H1 (cell line): Measurements from ENCODE around the gene OR2A14.

Source experiments
- GTF2F1 ChIP-seq: IDR thresholded peaks from 2 replicates; pipeline ENCODE4 v1.6.1; 2012; ENCODE audit warnings: low read depth, low read length, improper control_type of control experiment, borderline replicate concordance
- JUN ChIP-seq: IDR thresholded peaks from 2 replicates; pipeline ENCODE4 v1.6.1; 2011; ENCODE audit warnings: low read depth, mild to moderate bottlenecking, improper control_type of control experiment, low read length
- JUND ChIP-seq: IDR thresholded peaks from 2 replicates; pipeline ENCODE4 v1.6.1; 2011; ENCODE audit warnings: mild to moderate bottlenecking, improper control_type of control experiment, low read length
- NANOG ChIP-seq: IDR thresholded peaks from 2 replicates; pipeline ENCODE4 v1.6.1; 2011; ENCODE audit warnings: low read length, low read depth, mild to moderate bottlenecking, inconsistent platforms; ENCODE audit not compliant: insufficient read depth, poor library complexity, severe bottlenecking
- POLR2A ChIP-seq, 2 experiments: IDR thresholded peaks; 1 replicate in 1 of 2; 2 replicates in 1 of 2; pipeline ENCODE4 v1.6.1; 2011; ENCODE audit warnings: low read depth in 2 of 2, low read length in 2 of 2, mild to moderate bottlenecking in 2 of 2; ENCODE audit errors: control extremely low read depth in 1 of 2
- RFX5 ChIP-seq: IDR thresholded peaks from 2 replicates; pipeline ENCODE4 v1.6.1; 2011; ENCODE audit warnings: low read depth, low read length, improper control_type of control experiment, borderline replicate concordance
- SAP30 ChIP-seq: fragments of 300-600 bp; sonication (generic); IDR thresholded peaks from 2 replicates; pipeline ENCODE4 v1.7.1; 2012; ENCODE audit warnings: low read length, moderate library complexity, mild to moderate bottlenecking, inconsistent platforms; ENCODE audit not compliant: insufficient read depth, insufficient replicate concordance
- SRF ChIP-seq: IDR thresholded peaks from 2 replicates; pipeline ENCODE4 v1.6.1; 2011; ENCODE audit warnings: mild to moderate bottlenecking, low read depth, low read length, moderate library complexity
- TBP ChIP-seq: IDR thresholded peaks from 2 replicates; pipeline ENCODE4 v1.6.1; 2011; ENCODE audit warnings: low read depth, low read length, improper control_type of control experiment
- USF2 ChIP-seq: IDR thresholded peaks from 2 replicates; pipeline ENCODE4 v1.6.1; 2011; ENCODE audit warnings: low read length, improper control_type of control experiment
- ZNF274 ChIP-seq: IDR thresholded peaks from 2 replicates; pipeline ENCODE4 v1.7.0; 2012; ENCODE audit warnings: low read length, borderline replicate concordance; ENCODE audit errors: extremely low read depth
- TF ChIP-seq, protein P1 (sequence below): IDR thresholded peaks from 2 replicates; pipeline ENCODE4 v1.6.1; 2012; ENCODE audit warnings: low read length, inconsistent platforms
- TF ChIP-seq, protein P2 (sequence below), 3 experiments: IDR thresholded peaks; 1 replicate in 2 of 3; 2 replicates in 1 of 3; pipeline versions ENCODE4 v1.5.1 to v1.6.1; 2011; ENCODE audit warnings: low read length in 3 of 3, mild to moderate bottlenecking in 3 of 3, inconsistent platforms in 2 of 3, low read depth in 1 of 3, moderate library complexity in 1 of 3; ENCODE audit not compliant: insufficient read depth in 1 of 3; ENCODE audit errors: control extremely low read depth in 1 of 3
- TF ChIP-seq, protein P3 (sequence below): IDR thresholded peaks from 2 replicates; pipeline ENCODE4 v1.6.1; 2012; ENCODE audit warnings: inconsistent platforms

DNA sequence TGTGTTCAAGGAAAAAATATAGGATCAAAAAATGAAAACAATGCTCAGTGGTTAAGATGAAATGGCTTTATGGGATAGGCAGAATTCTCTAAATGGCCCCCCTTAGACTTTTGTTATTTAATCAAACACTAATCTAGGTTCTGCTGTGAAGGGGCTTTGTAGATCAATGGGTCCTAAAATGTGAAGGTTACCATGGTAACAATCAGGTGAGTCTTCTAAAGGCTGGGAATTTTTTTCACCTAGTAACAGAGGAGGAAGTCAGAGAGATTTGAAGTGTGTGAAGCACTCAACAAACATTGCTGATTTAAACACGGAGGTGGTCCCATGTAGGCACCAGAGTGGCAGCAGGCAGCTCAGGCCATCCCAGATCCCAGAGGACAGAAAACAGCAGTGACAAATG, 11.1 kb downstream of the OR2A14 start:
- TF ChIP-seq TBP (no peak), JUND (no peak), GTF2F1 (no peak), NANOG (no peak), RFX5 (0 out of 2 replicates have a peak, but pooled peaks have one; percentile 33), POLR2A (IDR thresholded peaks at IDR 0.05; ENCODE audit: control extremely low read depth in 1 of 2, low read depth in 2 of 2, low read length in 2 of 2) (no peak), ZNF274 (no peak), SRF (no peak), SAP30 (no peak), JUN (no peak), USF2 (no peak)
- TF ChIP-seq, protein P1, sequence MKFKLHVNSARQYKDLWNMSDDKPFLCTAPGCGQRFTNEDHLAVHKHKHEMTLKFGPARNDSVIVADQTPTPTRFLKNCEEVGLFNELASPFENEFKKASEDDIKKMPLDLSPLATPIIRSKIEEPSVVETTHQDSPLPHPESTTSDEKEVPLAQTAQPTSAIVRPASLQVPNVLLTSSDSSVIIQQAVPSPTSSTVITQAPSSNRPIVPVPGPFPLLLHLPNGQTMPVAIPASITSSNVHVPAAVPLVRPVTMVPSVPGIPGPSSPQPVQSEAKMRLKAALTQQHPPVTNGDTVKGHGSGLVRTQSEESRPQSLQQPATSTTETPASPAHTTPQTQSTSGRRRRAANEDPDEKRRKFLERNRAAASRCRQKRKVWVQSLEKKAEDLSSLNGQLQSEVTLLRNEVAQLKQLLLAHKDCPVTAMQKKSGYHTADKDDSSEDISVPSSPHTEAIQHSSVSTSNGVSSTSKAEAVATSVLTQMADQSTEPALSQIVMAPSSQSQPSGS: no peak
- TF ChIP-seq, protein P2, sequence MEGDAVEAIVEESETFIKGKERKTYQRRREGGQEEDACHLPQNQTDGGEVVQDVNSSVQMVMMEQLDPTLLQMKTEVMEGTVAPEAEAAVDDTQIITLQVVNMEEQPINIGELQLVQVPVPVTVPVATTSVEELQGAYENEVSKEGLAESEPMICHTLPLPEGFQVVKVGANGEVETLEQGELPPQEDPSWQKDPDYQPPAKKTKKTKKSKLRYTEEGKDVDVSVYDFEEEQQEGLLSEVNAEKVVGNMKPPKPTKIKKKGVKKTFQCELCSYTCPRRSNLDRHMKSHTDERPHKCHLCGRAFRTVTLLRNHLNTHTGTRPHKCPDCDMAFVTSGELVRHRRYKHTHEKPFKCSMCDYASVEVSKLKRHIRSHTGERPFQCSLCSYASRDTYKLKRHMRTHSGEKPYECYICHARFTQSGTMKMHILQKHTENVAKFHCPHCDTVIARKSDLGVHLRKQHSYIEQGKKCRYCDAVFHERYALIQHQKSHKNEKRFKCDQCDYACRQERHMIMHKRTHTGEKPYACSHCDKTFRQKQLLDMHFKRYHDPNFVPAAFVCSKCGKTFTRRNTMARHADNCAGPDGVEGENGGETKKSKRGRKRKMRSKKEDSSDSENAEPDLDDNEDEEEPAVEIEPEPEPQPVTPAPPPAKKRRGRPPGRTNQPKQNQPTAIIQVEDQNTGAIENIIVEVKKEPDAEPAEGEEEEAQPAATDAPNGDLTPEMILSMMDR (IDR thresholded peaks at IDR 0.05; ENCODE audit: control extremely low read depth in 1 of 3, insufficient read depth in 1 of 3, low read depth in 1 of 3, low read length in 3 of 3): no peak
- TF ChIP-seq, protein P3, sequence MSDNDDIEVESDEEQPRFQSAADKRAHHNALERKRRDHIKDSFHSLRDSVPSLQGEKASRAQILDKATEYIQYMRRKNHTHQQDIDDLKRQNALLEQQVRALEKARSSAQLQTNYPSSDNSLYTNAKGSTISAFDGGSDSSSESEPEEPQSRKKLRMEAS: no peak
